HG03159 (cell line): ENCODE results near the gene COL11A2.

ENCODE experiments used
- ATAC-seq: cut with Tn5 transposase; IDR thresholded peaks from one replicate; pipeline ENCODE4 v1.9.1; 2021; ENCODE audit warnings: mild to moderate bottlenecking, moderate library complexity; ENCODE audit not compliant: unreplicated experiment

COL11A2 gene

GRCh38 chr6:33120001-33120400 is 72.3 kb downstream of the COL11A2 start:
- no peak for ATAC-seq

GRCh38 chr6:33118525-33119123 is 73.6 kb downstream of the COL11A2 start:
- ATAC-seq, result no peak

GRCh38 chr6:33117811-33118277 is 74.4 kb downstream of the COL11A2 start:
- ATAC-seq, result no peak

- no peak for ATAC-seq
Observed at GRCh38 chr6:33116841-33117711, 75.2 kb downstream of the COL11A2 start.

GRCh38 chr6:33116417-33116816 is 75.8 kb downstream of the COL11A2 start:
- ATAC-seq, result no peak

GRCh38 chr6:33114406-33114805 is 77.9 kb downstream of the COL11A2 start:
- no peak for ATAC-seq

- no peak for ATAC-seq
Observed at GRCh38 chr6:33113755-33114154, 78.5 kb downstream of the COL11A2 start.
